Esophagus muscularis mucosa (tissue), 3 donors: Measurements from ENCODE around the gene GOLGA3.

Source experiments
- POLR2A ChIP-seq: fragments of 450-650 bp; IDR thresholded peaks from one replicate; pipeline ENCODE4 v1.6.1; 2017; ENCODE audit warnings: antibody characterized with exemption, moderate library complexity, mild to moderate bottlenecking, low read depth
- POLR2AphosphoS5 ChIP-seq, 2 donors: sonication (generic); formaldehyde crosslinking; IDR thresholded peaks; one replicate each; pipeline ENCODE4 v1.6.1; 2017; ENCODE audit warnings: antibody characterized with exemption in 2 of 2
- TF ChIP-seq, protein P1 (sequence below), 3 experiments: fragments of 200-600 bp in 2 of 3; fragments of 450-650 bp in 1 of 3; sonication (generic) in 2 of 3; IDR thresholded peaks; one replicate each; pipeline ENCODE4 v1.5.1; 2017 to 2019; ENCODE audit warnings: antibody characterized with exemption in 3 of 3, mild to moderate bottlenecking in 2 of 3, moderate library complexity in 1 of 3

DNA sequence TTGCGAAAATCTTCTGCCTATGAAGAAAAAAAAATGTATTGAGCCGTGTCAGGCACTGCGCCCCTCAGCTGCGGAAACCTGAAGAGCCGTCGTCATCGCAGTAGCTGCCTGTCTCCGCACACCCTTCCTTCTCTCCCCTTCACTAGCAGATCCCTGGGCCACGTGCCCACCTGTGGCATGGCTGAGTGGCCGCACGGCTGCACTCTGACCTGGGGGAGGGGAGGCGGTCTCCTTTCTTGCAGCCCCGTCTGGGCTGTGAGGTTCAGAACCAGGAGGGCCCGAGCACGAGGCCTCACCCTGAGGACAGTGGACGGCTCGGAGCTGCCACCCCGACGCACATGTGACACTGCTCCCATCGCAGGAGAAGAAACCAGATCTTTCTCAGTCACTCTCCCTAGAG, 93.2 kb downstream of the GOLGA3 start:
- TF ChIP-seq POLR2AphosphoS5 (IDR thresholded peaks at IDR 0.05) (no peak), POLR2A (no peak)
- TF ChIP-seq, protein P1, sequence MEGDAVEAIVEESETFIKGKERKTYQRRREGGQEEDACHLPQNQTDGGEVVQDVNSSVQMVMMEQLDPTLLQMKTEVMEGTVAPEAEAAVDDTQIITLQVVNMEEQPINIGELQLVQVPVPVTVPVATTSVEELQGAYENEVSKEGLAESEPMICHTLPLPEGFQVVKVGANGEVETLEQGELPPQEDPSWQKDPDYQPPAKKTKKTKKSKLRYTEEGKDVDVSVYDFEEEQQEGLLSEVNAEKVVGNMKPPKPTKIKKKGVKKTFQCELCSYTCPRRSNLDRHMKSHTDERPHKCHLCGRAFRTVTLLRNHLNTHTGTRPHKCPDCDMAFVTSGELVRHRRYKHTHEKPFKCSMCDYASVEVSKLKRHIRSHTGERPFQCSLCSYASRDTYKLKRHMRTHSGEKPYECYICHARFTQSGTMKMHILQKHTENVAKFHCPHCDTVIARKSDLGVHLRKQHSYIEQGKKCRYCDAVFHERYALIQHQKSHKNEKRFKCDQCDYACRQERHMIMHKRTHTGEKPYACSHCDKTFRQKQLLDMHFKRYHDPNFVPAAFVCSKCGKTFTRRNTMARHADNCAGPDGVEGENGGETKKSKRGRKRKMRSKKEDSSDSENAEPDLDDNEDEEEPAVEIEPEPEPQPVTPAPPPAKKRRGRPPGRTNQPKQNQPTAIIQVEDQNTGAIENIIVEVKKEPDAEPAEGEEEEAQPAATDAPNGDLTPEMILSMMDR (IDR thresholded peaks at IDR 0.05) = no peak
